22Rv1 (cell line): ENCODE data around the gene FREY1.

ENCODE experiments used
- CTCF ChIP-seq: fragments of 450-650 bp; IDR thresholded peaks from 2 replicates; pipeline ENCODE4 v1.5.1; 2017; ENCODE audit warnings: mild to moderate bottlenecking
- ZFX ChIP-seq: fragments of 450-650 bp; IDR thresholded peaks from 2 replicates; pipeline ENCODE4 v1.6.1; 2017; ENCODE audit warnings: antibody characterized with exemption, borderline replicate concordance

GRCh38 chr11:45918331-45918941, 11.4 kb upstream of the FREY1 start:
- TF ChIP-seq CTCF (no peak), ZFX (no peak)
